Thymus (tissue), 11 donors: ENCODE data around the gene TBC1D9. TPM values are rescaled to one million over a fixed set of nuclear protein-coding genes. Genes with fewer than 3 reads are reported as not detected.
A peak's percentile ranks its signal among the peaks of the same experiment; 100 is the strongest.

Experiments
- DNase-seq, 9 donors: peaks; one replicate each; pipeline ENCODE4 v3.0.0-alpha.2; 2013; ENCODE audit warnings: low spot score in 9 of 9, low read depth in 6 of 9, missing footprints in 1 of 9
- H3K27ac ChIP-seq, 2 donors: one replicate each; pipeline ENCODE4 v1.5.1; 2013; ENCODE audit warnings: control low read depth in 1 of 2, low read depth in 1 of 2, low read length in 1 of 2, mild to moderate bottlenecking in 1 of 2, moderate library complexity in 1 of 2
- H3K27me3 ChIP-seq, 2 donors: one replicate each; pipeline ENCODE4 v1.5.1; 2013; ENCODE audit warnings: low read length in 1 of 2; ENCODE audit not compliant: control insufficient read depth in 2 of 2, insufficient read depth in 1 of 2
- H3K36me3 ChIP-seq, 2 donors: one replicate each; pipeline ENCODE4 v1.5.1; 2013; ENCODE audit warnings: low read length in 1 of 2, mild to moderate bottlenecking in 1 of 2, moderate library complexity in 1 of 2; ENCODE audit not compliant: control insufficient read depth in 2 of 2, insufficient read depth in 2 of 2
- H3K4me1 ChIP-seq, 2 donors: one replicate each; pipeline ENCODE4 v1.5.1; 2013; ENCODE audit warnings: low read length in 2 of 2; ENCODE audit not compliant: control insufficient read depth in 2 of 2, insufficient read depth in 2 of 2
- H3K4me3 ChIP-seq, 2 donors: one replicate each; pipeline ENCODE4 v1.5.1; 2013; ENCODE audit warnings: low read length in 2 of 2, control low read depth in 1 of 2, mild to moderate bottlenecking in 1 of 2
- H3K9me3 ChIP-seq, 2 donors: one replicate each; pipeline ENCODE4 v1.5.1; 2013; ENCODE audit warnings: low read length in 1 of 2, mild to moderate bottlenecking in 1 of 2; ENCODE audit not compliant: control insufficient read depth in 2 of 2, insufficient read depth in 1 of 2
- WGBS: extraction: QIAGEN DNeasy Blood & Tissue Kit; methylation state at CpG from one replicate; pipeline ENCODE4 v1.1.7; 2013; 5-methylcytosine and 5-hydroxymethylcytosine counted together
- polyA plus RNA-seq: library from polyadenylated mRNA; stranded (reverse); fragments of 200-250 nt; gene quantifications from one replicate; pipeline ENCODE4 v1.2.3, GENCODE V29; 2013
- total RNA-seq: library from RNA; stranded (reverse); fragments of 120-200 nt; gene quantifications from one replicate; pipeline ENCODE4 v1.2.4, GENCODE V29; 2013
- donor health status: healthy.

Gene TBC1D9
- total and polyA plus RNA-seq, 2 donors: 4.7 to 10.7 TPM

DNA sequence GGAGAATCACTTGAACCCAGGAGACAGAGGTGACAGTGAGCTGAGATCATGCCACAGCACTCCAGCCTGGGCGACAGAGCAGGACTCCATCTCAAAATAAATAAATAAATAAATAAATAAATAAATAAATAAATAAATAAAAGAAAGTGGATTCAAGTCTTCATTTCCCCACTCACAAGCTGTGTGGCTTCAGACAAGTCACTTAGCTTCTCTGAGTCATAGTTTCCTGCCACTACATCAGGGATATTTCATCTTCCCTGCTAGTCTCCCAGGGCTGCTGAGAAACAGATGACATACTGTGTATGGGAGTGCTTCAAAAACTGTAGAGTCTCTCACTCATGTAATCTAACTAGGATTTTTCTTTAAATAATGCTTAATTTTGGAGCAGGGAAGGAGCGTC is 37.2 kb downstream of the TBC1D9 start:
- WGBS: 98% methylated on average over 2 of the region's 2 CpGs
- Histone ChIP-seq H3K27me3 (no peaks in the 10 kb centered on the region), H3K4me1 (peaks cover 0 to 7% of the 10 kb centered on the region in 2 donors), H3K9me3 (no peaks in the 10 kb centered on the region), H3K36me3 (no peaks in the 10 kb centered on the region), H3K27ac (no peak overlapping the region), H3K4me3 (no peak overlapping the region)
- no peak for DNase-seq

DNA sequence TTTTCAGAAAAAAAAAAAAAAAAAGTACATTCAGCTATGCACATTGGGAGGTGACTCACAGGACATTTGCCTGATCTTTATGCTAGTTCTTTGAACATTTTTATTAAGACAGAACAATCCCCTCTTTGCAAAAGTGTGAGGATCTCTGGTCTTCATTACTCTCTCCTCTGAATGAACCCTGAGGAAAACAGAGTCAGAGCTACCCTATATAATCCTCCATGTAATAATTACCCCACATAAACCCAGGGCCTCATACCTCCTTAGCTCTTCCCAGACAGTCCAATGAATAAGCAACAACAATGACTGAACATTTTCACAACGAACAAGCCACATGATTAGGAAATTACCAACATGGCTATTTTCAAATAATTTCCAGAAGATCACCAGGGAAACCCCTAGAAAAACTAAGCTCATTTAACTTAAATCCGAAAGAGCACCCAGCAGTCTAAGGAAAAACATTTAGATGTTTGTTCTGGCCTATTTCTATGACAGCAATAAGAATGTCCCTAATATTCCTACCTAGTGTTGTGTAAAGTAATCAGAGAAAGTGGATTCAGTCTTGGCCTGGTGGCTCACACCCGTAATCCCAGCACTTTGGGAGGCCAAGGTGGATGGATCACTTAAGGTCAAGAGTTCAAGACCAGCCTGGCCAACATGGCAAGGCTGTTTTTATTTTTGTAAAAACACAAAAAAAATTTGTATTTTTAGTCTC is 37.8 kb downstream of the TBC1D9 start:
- 82% methylated on average over 3 of the region's 3 CpGs for WGBS
- H3K9me3 ChIP-seq: no peaks in the 10 kb centered on the region
- peaks cover 0 to 7% of the 10 kb centered on the region in 2 donors for H3K4me1 ChIP-seq
- no peak overlapping the region for H3K4me3 ChIP-seq
- DNase-seq: no peak
- no peaks in the 10 kb centered on the region for H3K36me3 ChIP-seq
- H3K27me3 ChIP-seq: no peaks in the 10 kb centered on the region
- no peak overlapping the region for H3K27ac ChIP-seq

DNA sequence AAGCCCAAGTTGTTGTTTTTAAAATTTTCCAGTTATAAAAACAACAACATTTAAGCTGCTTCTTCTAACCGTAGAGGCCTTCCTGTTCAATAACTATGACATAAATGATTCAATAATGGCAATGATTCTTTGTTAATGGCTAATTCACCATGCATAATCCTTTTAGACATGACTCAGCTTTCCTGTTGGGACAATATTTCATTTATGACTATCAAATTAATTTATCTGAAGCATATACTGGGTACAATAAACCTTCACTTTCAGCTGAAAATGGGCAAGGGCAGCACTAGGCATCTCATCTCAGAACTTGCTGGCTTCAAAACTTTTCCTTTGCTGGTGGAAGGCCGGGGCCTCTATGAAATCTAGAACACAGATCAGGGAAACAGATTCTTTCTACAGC is 38.9 kb downstream of the TBC1D9 start:
- 92% methylated on average over 2 of the region's 2 CpGs for WGBS
- H3K4me1 ChIP-seq: peaks cover 0 to 7% of the 10 kb centered on the region in 2 donors
- no peak overlapping the region for H3K4me3 ChIP-seq
- H3K27me3 ChIP-seq: no peaks in the 10 kb centered on the region
- peak overlapping the region in 1 of 2 donors; percentile 15 for H3K27ac ChIP-seq
- no peaks in the 10 kb centered on the region for H3K36me3 ChIP-seq
- H3K9me3 ChIP-seq: no peaks in the 10 kb centered on the region
- no peak for DNase-seq

DNA sequence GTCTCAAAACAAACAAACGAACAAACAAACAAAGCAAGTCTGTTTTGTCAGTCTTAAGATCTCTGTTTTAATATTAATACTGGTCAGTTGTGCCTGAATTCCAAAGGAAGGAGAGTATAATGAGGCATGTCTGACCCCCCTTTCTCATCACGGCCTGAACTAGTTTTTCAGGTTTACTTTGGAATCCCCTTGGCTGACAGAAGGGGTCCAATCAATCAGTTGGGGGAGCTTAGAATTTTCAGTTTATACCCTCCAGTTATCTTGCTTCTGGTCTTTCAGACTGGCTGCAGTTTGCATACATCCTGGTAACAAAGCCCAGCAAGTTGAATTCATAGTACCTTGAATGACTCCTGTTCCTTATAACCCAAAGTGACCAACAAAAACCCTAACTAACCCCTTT is 41.1 kb downstream of the TBC1D9 start:
- H3K27ac ChIP-seq: no peak overlapping the region
- no peak for DNase-seq
- no peaks in the 10 kb centered on the region for H3K27me3 ChIP-seq
- H3K4me1 ChIP-seq: peaks cover 0 to 4% of the 10 kb centered on the region in 2 donors
- no peaks in the 10 kb centered on the region for H3K36me3 ChIP-seq
- no peak overlapping the region for H3K4me3 ChIP-seq
- whole genome bisulfite sequencing: 95% methylated on average over 2 of the region's 2 CpGs
- no peaks in the 10 kb centered on the region for H3K9me3 ChIP-seq

DNA sequence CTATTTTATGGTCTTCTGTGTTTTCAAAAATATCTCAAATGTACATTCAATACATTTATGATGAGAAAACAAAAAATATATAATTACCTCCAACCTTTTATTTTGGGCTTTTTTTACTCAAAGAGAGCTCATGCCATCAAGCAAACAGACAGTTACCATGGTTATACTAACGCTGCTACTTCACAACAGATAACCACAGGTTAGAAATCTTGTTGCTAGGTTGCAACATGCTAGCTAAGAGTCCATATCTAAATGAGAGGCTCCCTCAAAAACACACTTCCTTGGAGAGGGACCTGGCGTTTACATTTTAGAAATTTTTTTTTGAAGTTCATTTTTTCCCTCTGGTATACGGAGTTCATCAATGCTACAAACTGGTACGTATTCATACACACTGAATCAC is 44.3 kb downstream of the TBC1D9 start:
- no peaks in the 10 kb centered on the region for H3K9me3 ChIP-seq
- DNase-seq: peak in 1 of 9 donors; percentile 15
- no peak overlapping the region for H3K4me3 ChIP-seq
- no peaks in the 10 kb centered on the region for H3K27me3 ChIP-seq
- H3K27ac ChIP-seq: no peak overlapping the region
- peaks cover 0 to 4% of the 10 kb centered on the region in 2 donors for H3K4me1 ChIP-seq
- WGBS: 87% methylated on average over 4 of the region's 4 CpGs
- H3K36me3 ChIP-seq: no peaks in the 10 kb centered on the region

DNA sequence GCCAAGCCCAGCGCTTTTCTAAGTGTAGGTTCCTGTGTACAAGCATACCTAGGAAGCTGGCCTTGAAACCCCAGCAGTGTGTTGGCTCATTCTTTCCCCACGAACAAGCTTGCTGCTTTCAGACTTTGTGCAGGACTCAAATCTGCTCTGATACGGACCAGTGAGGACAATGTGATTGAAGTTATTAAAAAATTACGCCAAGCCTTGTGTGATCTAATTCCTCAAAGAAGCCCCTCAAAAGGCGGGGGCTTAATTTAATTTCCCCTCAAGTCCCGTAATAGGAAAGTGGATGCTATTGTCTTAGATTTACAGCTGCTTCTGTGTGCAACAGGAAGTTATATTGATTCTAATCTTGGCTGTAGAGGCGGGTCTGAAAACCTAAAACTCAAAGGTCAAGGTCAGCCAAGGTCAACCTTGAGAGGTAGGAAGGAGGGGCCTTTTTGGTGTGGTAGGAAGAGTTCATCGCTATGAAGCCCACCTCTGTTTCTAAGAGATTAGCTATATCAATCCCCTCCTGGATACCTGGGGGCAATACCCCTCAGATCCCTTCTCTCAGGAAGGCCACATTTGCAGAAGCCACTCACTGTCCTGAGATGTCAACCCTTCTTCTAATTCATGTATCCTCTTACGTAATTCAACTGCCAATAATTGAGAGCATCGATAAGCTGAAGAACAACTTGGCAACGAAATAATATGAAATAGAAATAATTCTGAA is 45.1 kb downstream of the TBC1D9 start:
- DNase-seq: peak in 1 of 9 donors; percentile 13
- Histone ChIP-seq H3K36me3 (no peaks in the 10 kb centered on the region), H3K9me3 (no peaks in the 10 kb centered on the region), H3K4me1 (peaks cover 0 to 4% of the 10 kb centered on the region in 2 donors), H3K4me3 (no peak overlapping the region), H3K27ac (no peak overlapping the region), H3K27me3 (no peaks in the 10 kb centered on the region)
- 63% methylated on average over 11 of the region's 11 CpGs for WGBS

DNA sequence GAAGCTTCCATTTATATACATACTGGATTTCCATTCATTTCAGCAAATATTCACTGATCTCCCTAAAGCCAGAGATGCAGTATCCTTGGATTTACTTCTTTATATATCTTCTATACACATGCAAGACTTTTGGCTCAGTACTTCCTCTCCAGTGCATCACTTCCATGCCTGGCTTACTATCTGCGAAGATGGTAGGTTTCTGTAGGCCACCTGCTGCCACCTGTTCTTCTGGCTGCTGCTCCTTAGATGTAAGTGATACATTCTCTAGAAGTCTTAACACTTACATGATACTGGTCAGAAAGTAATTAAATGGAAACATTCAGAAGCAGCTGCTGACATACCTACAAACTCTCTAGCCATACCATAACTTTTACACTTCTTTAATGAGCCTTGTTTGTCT is 48.9 kb downstream of the TBC1D9 start:
- Histone ChIP-seq H3K9me3 (no peaks in the 10 kb centered on the region), H3K4me1 (peaks cover 0 to 4% of the 10 kb centered on the region in 2 donors), H3K4me3 (no peak overlapping the region), H3K27ac (no peak overlapping the region), H3K36me3 (no peaks in the 10 kb centered on the region), H3K27me3 (no peaks in the 10 kb centered on the region)
- 98% methylated on average over 1 of the region's 1 CpG for WGBS
- DNase-seq: no peak

DNA sequence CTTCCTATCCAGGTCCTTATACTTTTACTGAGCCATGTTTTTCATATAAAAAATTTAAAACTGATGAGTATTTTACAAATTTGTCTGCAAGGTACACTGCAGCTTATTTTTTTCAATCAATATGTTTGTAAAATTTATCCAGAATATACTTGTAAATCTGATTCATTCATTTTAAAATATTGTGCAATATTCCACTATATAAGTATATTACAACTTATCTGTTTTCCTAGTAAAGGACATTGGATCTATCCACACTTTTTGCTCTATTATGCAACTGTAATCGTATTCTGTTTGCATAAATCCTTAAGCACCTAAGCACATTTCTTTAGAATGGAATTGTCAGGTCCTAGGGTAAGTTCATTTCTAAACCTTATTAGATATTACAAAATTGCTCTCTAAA is 49.5 kb downstream of the TBC1D9 start:
- no peak overlapping the region for H3K27ac ChIP-seq
- H3K36me3 ChIP-seq: no peaks in the 10 kb centered on the region
- H3K4me3 ChIP-seq: no peak overlapping the region
- H3K27me3 ChIP-seq: no peaks in the 10 kb centered on the region
- H3K9me3 ChIP-seq: no peaks in the 10 kb centered on the region
- peaks cover 0 to 4% of the 10 kb centered on the region in 2 donors for H3K4me1 ChIP-seq
- 99% methylated on average over 1 of the region's 1 CpG for WGBS
- no peak for DNase-seq

DNA sequence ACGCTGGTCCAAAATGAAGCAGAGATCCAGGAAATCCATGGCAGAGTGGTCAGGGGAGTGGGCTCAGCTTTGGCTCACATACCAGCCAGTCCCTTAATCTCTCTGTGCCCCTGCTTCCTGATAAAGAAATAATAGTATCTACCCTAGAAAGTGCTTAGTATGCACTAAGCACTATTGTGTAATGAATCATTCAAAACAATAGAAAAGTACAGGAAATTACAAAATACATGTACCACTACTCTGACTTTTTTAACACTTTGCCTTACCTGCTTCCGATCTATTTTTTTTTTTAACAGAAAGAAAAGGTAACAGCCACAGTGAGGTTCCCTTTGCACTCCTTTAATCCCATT is 49.9 kb downstream of the TBC1D9 start:
- 96% methylated on average over 2 of the region's 2 CpGs for WGBS
- no peak for DNase-seq
- H3K9me3 ChIP-seq: no peaks in the 10 kb centered on the region
- no peaks in the 10 kb centered on the region for H3K36me3 ChIP-seq
- H3K4me3 ChIP-seq: no peak overlapping the region
- H3K27me3 ChIP-seq: no peaks in the 10 kb centered on the region
- H3K27ac ChIP-seq: no peak overlapping the region
- H3K4me1 ChIP-seq: peaks cover 0 to 4% of the 10 kb centered on the region in 2 donors
